Cardiac ventricle fibroblast (primary cell): ENCODE measurements around the gene SLC35A1. TPM values are rescaled to one million over a fixed set of nuclear protein-coding genes. Genes with fewer than 3 reads are reported as not detected.

ENCODE experiments used
- total RNA-seq: library from RNA; depleted of rRNA; stranded (reverse); fragments of >200 nt; gene quantifications from 2 replicates; pipeline ENCODE4 v1.2.3, GENCODE V29; 2015

The SLC35A1 gene, protein sequence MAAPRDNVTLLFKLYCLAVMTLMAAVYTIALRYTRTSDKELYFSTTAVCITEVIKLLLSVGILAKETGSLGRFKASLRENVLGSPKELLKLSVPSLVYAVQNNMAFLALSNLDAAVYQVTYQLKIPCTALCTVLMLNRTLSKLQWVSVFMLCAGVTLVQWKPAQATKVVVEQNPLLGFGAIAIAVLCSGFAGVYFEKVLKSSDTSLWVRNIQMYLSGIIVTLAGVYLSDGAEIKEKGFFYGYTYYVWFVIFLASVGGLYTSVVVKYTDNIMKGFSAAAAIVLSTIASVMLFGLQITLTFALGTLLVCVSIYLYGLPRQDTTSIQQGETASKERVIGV
- total RNA-seq = 15.4 and 16.5 TPM in 2 replicates

GRCh38 chr6:87472525-87473418, at the start of gene SLC35A1:
Gene SLC35A1 (plus strand): TSS chr6:87472974. CDS start chr6:87473004, 30 bp downstream.

Other genes with a start within 250 kb of the SLC35A1 start
- gene SMIM8, start 150.4 kb upstream of the SLC35A1 start, total RNA-seq = 2.4 and 7.3 TPM in 2 replicates
- gene GJB7, start 143.7 kb upstream of the SLC35A1 start, total RNA-seq = not detected in 2 replicates
- gene C6orf163, start 128.2 kb upstream of the SLC35A1 start, total RNA-seq = 0.44 and 0.68 TPM in 2 replicates
- gene CFAP206, start 65.0 kb upstream of the SLC35A1 start, total RNA-seq = 0.37 and 1.2 TPM in 2 replicates
- 27.3 TPM in 2 replicates for gene RARS2, start 117.0 kb downstream of the SLC35A1 start, total RNA-seq
- 16.2 and 22.9 TPM in 2 replicates for gene ORC3, start 117.2 kb downstream of the SLC35A1 start, total RNA-seq
- gene AKIRIN2, start 229.3 kb downstream of the SLC35A1 start, total RNA-seq = 23.1 and 23.8 TPM in 2 replicates